Smooth muscle cell of the coronary artery (primary cell): ENCODE data around the gene MTRFR. TPM values are rescaled to one million over a fixed set of nuclear protein-coding genes. Genes with fewer than 3 reads are reported as not detected.

Source experiments
- total RNA-seq: library from RNA; depleted of rRNA; stranded (reverse); fragments of >200 nt; gene quantifications from 2 replicates; pipeline ENCODE4 v1.2.3, GENCODE V29; 2014; ENCODE audit warnings: low replicate concordance

MTRFR gene
- total RNA-seq = 9.5 and 12.1 TPM in 2 replicates

GRCh38 chr12:123232807-123233504 lies at the start of gene MTRFR, which contains the start of gene MPHOSPH9:
Gene MTRFR, plus strand, starts transcription at chr12:123233436. Its CDS starts 20,239 bp downstream, at chr12:123253675.
Gene MPHOSPH9, minus strand, starts transcription at chr12:123233141. Its CDS starts 2,777 bp downstream, at chr12:123230364.

Other genes starting within 250 kb of the MTRFR start
- 1.4 and 2.5 TPM in 2 replicates for gene PITPNM2, start 82.3 kb upstream of the MTRFR start, total RNA-seq
- 14.4 and 33.8 TPM in 2 replicates for gene MPHOSPH9, start 295 bp upstream of the MTRFR start, total RNA-seq
- 107 and 188 TPM in 2 replicates for gene CDK2AP1, start 38.4 kb downstream of the MTRFR start, total RNA-seq
- gene SBNO1, start 131.4 kb downstream of the MTRFR start, total RNA-seq = 17.4 and 19.7 TPM in 2 replicates
- 19.5 and 53.4 TPM in 2 replicates for gene KMT5A, start 150.7 kb downstream of the MTRFR start, total RNA-seq
- 6.1 and 8.5 TPM in 2 replicates for gene RILPL2, start 203.2 kb downstream of the MTRFR start, total RNA-seq
- 8.7 and 14.5 TPM in 2 replicates for gene SNRNP35, start 224.7 kb downstream of the MTRFR start, total RNA-seq